Osteoblast (primary cell): ENCODE data around the gene TMEM192. TPM values are rescaled to one million over a fixed set of nuclear protein-coding genes. Genes with fewer than 3 reads are reported as not detected.

Source experiments
- DNase-seq: peaks from one replicate; pipeline ENCODE4 v3.0.0; 2011; ENCODE audit warnings: low spot score, mixed read lengths; ENCODE audit not compliant: insufficient read length; ENCODE audit errors: missing footprints
- H2AFZ ChIP-seq: 2 replicates; pipeline ENCODE4 v1.6.0; 2011; ENCODE audit warnings: mild to moderate bottlenecking, low read length
- H3K27ac ChIP-seq: 2 replicates; pipeline ENCODE4 v1.5.1; 2011; ENCODE audit warnings: mild to moderate bottlenecking, low read depth, low read length, moderate library complexity
- H3K27me3 ChIP-seq: 2 replicates; pipeline ENCODE4 v1.6.0; 2012; ENCODE audit warnings: mild to moderate bottlenecking, control low read depth, inconsistent platforms, low read length, moderate library complexity; ENCODE audit not compliant: insufficient read depth
- H3K36me3 ChIP-seq: 2 replicates; pipeline ENCODE4 v1.5.1; 2011; ENCODE audit warnings: mild to moderate bottlenecking, low read length, control low read depth, moderate library complexity; ENCODE audit not compliant: insufficient read depth
- H3K4me1 ChIP-seq: 2 replicates; pipeline ENCODE4 v1.5.1; 2011; ENCODE audit warnings: mild to moderate bottlenecking, low read length, control low read depth, moderate library complexity; ENCODE audit not compliant: insufficient read depth
- H3K4me2 ChIP-seq: 2 replicates; pipeline ENCODE4 v1.6.0; 2011; ENCODE audit warnings: mild to moderate bottlenecking, low read length; ENCODE audit not compliant: insufficient read depth
- H3K4me3 ChIP-seq: fragments of 200-600 bp; sonication (generic); 3 replicates; pipeline ENCODE4 v1.5.1; 2012; ENCODE audit warnings: mild to moderate bottlenecking, low read length, inconsistent platforms; ENCODE audit not compliant: insufficient read depth
- H3K79me2 ChIP-seq: 2 replicates; pipeline ENCODE4 v1.6.0; 2012; ENCODE audit warnings: mild to moderate bottlenecking, low read length, control low read depth, inconsistent platforms; ENCODE audit not compliant: insufficient read depth
- H3K9me3 ChIP-seq: 2 replicates; pipeline ENCODE4 v1.5.1; 2011; ENCODE audit warnings: low read depth, low read length, control low read depth
- H4K20me1 ChIP-seq: 2 replicates; pipeline ENCODE4 v1.6.0; 2012; ENCODE audit warnings: mild to moderate bottlenecking, low read length, control low read depth; ENCODE audit not compliant: insufficient read depth
- CTCF ChIP-seq: IDR thresholded peaks from 2 replicates; pipeline ENCODE4 v1.5.1; 2011; ENCODE audit warnings: mild to moderate bottlenecking, low read depth, low read length, moderate library complexity; ENCODE audit errors: extremely low read depth
- total RNA-seq: library from RNA; depleted of rRNA; stranded (reverse); fragments of >200 nt; gene quantifications from 2 replicates; pipeline ENCODE4 v1.2.3, GENCODE V29; 2012

Gene TMEM192
- total RNA-seq, 1 donor: 17.4 TPM

GRCh38 chr4:165115301-165115700 lies 2.6 kb upstream of the TMEM192 start:
- no peaks in the 10 kb centered on the region for H3K36me3 ChIP-seq
- H3K4me1 ChIP-seq: peaks cover 8% of the 10 kb centered on the region
- H3K4me3 ChIP-seq: no peak overlapping the region
- H3K79me2 ChIP-seq: peaks cover 7% of the 10 kb centered on the region
- no peaks in the 10 kb centered on the region for H4K20me1 ChIP-seq
- no peak overlapping the region for H3K4me2 ChIP-seq
- no peak overlapping the region for H3K27ac ChIP-seq
- no peaks in the 10 kb centered on the region for H3K27me3 ChIP-seq
- no peak for DNase-seq
- no peak overlapping the region for H2AFZ ChIP-seq
- H3K9me3 ChIP-seq: no peaks in the 10 kb centered on the region
- TF ChIP-seq CTCF: no peak

- TF ChIP-seq CTCF: no peak
- no peaks in the 10 kb centered on the region for H3K27me3 ChIP-seq
- peak overlapping the region; percentile 97 for H3K4me2 ChIP-seq
Measured at GRCh38 chr4:165111906-165112367, 723 bp downstream of the TMEM192 start.

GRCh38 chr4:165106518-165106917 lies 6.1 kb downstream of the TMEM192 start:
- no peaks in the 10 kb centered on the region for H4K20me1 ChIP-seq
- no peaks in the 10 kb centered on the region for H3K9me3 ChIP-seq
- no peak overlapping the region for H3K4me2 ChIP-seq
- no peak overlapping the region for H3K27ac ChIP-seq
- H3K4me3 ChIP-seq: no peak overlapping the region
- H2AFZ ChIP-seq: no peak overlapping the region
- no peaks in the 10 kb centered on the region for H3K36me3 ChIP-seq
- no peaks in the 10 kb centered on the region for H3K4me1 ChIP-seq
- peaks cover 4% of the 10 kb centered on the region for H3K79me2 ChIP-seq
- no peaks in the 10 kb centered on the region for H3K27me3 ChIP-seq
- TF ChIP-seq CTCF: no peak
- DNase-seq: no peak

More at GRCh38 chr4:165111906-165112367, 723 bp downstream of the TMEM192 start:
- peak overlapping the region; percentile 54 for H3K27ac ChIP-seq
- H4K20me1 ChIP-seq: no peaks in the 10 kb centered on the region
- no peak for DNase-seq
- H3K9me3 ChIP-seq: no peaks in the 10 kb centered on the region
- H3K79me2 ChIP-seq: peaks cover 10% of the 10 kb centered on the region
- peak overlapping the region; percentile 97 for H2AFZ ChIP-seq
- H3K4me3 ChIP-seq: peak overlapping the region; percentile 89
- no peaks in the 10 kb centered on the region for H3K36me3 ChIP-seq
- H3K4me1 ChIP-seq: peaks cover 8% of the 10 kb centered on the region

GRCh38 chr4:165101641-165102040 lies 11.0 kb downstream of the TMEM192 start:
- H2AFZ ChIP-seq: no peak overlapping the region
- peak; percentile 48 for DNase-seq
- no peaks in the 10 kb centered on the region for H3K4me1 ChIP-seq

More at GRCh38 chr4:165101641-165102040, 11.0 kb downstream of the TMEM192 start:
- peaks cover 3% of the 10 kb centered on the region for H3K36me3 ChIP-seq
- H3K4me3 ChIP-seq: no peak overlapping the region
- H4K20me1 ChIP-seq: no peaks in the 10 kb centered on the region
- no peak overlapping the region for H3K27ac ChIP-seq
- TF ChIP-seq CTCF: no peak
- no peaks in the 10 kb centered on the region for H3K79me2 ChIP-seq
- no peaks in the 10 kb centered on the region for H3K27me3 ChIP-seq
- H3K4me2 ChIP-seq: no peak overlapping the region
- H3K9me3 ChIP-seq: no peaks in the 10 kb centered on the region
